GM23338 (cell line): Measurements from ENCODE around the gene PNMA8B. TPM values are rescaled to one million over a fixed set of nuclear protein-coding genes. Genes with fewer than 3 reads are reported as not detected.

ENCODE experiments used
- ATAC-seq: fragments of 200-7000 bp; cut with Tn5 transposase; 3 replicates; pipeline ENCODE4 v1.9.1; 2020
- DNase-seq: peaks from one replicate; pipeline ENCODE4 v3.0.0-alpha.2; 2015; ENCODE audit warnings: low spot score
- H2AFZ ChIP-seq: fragments of 200-600 bp; sonication (generic); 2 replicates; pipeline ENCODE4 v1.8.0; 2016; ENCODE audit warnings: antibody characterized with exemption, mild to moderate bottlenecking, moderate library complexity
- H3F3A ChIP-seq: fragments of 200-600 bp; sonication (generic); replicated peaks from 2 replicates; pipeline ENCODE4 v1.8.0; 2017; ENCODE audit warnings: antibody characterized with exemption, mixed run types, low read depth
- H3K27ac ChIP-seq: fragments of 200-600 bp; sonication (generic); 2 replicates; pipeline ENCODE4 v1.6.1; 2016; ENCODE audit warnings: low read depth
- H3K27me3 ChIP-seq: fragments of 200-600 bp; sonication (generic); 2 replicates; pipeline ENCODE4 v1.8.0; 2016; ENCODE audit warnings: mild to moderate bottlenecking, mixed run types, moderate library complexity; ENCODE audit not compliant: insufficient read depth
- H3K36me3 ChIP-seq: fragments of 200-600 bp; sonication (generic); 2 replicates; pipeline ENCODE4 v1.8.0; 2016; ENCODE audit warnings: mild to moderate bottlenecking; ENCODE audit not compliant: insufficient read depth
- H3K4me1 ChIP-seq: fragments of 200-600 bp; sonication (generic); 2 replicates; pipeline ENCODE4 v1.8.0; 2016; ENCODE audit warnings: mild to moderate bottlenecking, moderate library complexity; ENCODE audit not compliant: insufficient read depth
- H3K4me2 ChIP-seq: fragments of 200-600 bp; sonication (generic); 2 replicates; pipeline ENCODE4 v1.7.1; 2017; ENCODE audit warnings: mixed run types
- H3K4me3 ChIP-seq: fragments of 200-600 bp; sonication (generic); 2 replicates; pipeline ENCODE4 v1.6.1; 2016; ENCODE audit warnings: mixed run types
- H3K79me2 ChIP-seq: fragments of 200-600 bp; sonication (generic); replicated peaks from 2 replicates; pipeline ENCODE4 v1.8.0; 2017; ENCODE audit warnings: mild to moderate bottlenecking; ENCODE audit not compliant: insufficient read depth
- H3K9me2 ChIP-seq: fragments of 200-600 bp; sonication (generic); 2 replicates; pipeline ENCODE4 v1.8.0; 2017; ENCODE audit not compliant: insufficient read depth
- H4K20me1 ChIP-seq: fragments of 200-600 bp; sonication (generic); replicated peaks from 2 replicates; pipeline ENCODE4 v1.8.0; 2017; ENCODE audit warnings: mild to moderate bottlenecking; ENCODE audit not compliant: insufficient read depth
- H3K27ac Mint-ChIP-seq: 2 replicates; pipeline ENCODE4 v1.8.0; 2020; ENCODE audit warnings: inconsistent platforms, mild to moderate bottlenecking, moderate library complexity, mixed read lengths
- H3K27me3 Mint-ChIP-seq: 3 replicates; pipeline ENCODE4 v1.8.0; 2022; ENCODE audit warnings: low read depth, mild to moderate bottlenecking, moderate library complexity, mixed read lengths, inconsistent platforms; ENCODE audit not compliant: insufficient read depth, poor library complexity
- H3K36me3 Mint-ChIP-seq: 3 replicates; pipeline ENCODE4 v1.8.0; 2021; ENCODE audit warnings: low read depth, mild to moderate bottlenecking, inconsistent platforms, moderate library complexity, mixed read lengths
- H3K4me1 Mint-ChIP-seq: 3 replicates; pipeline ENCODE4 v1.8.0; 2020; ENCODE audit warnings: mild to moderate bottlenecking, inconsistent platforms, mixed read lengths
- H3K4me3 Mint-ChIP-seq: 3 replicates; pipeline ENCODE4 v1.8.0; 2021; ENCODE audit warnings: moderate library complexity, mild to moderate bottlenecking, inconsistent platforms, mixed read lengths
- H3K9me3 Mint-ChIP-seq: 3 replicates; pipeline ENCODE4 v1.8.0; 2020; ENCODE audit warnings: moderate library complexity, mild to moderate bottlenecking, inconsistent platforms, mixed read lengths
- POLR2AphosphoS5 ChIP-seq: IDR thresholded peaks from 2 replicates; pipeline ENCODE4 v1.6.1; 2016; ENCODE audit warnings: antibody characterized with exemption, low read depth
- REST ChIP-seq: IDR thresholded peaks from one replicate; pipeline ENCODE4 v1.6.1; 2018; ENCODE audit warnings: antibody characterized with exemption; ENCODE audit not compliant: unreplicated experiment
- polyA plus RNA-seq: library from polyadenylated mRNA; unstranded; fragments of >200 nt; fragmentation: Nextera tagmentation; extraction: Ambion mirVana; gene quantifications from 2 replicates; pipeline ENCODE4 v1.2.1, GENCODE V29; 2016
- total RNA-seq: library from RNA; depleted of rRNA; stranded (reverse); fragments of >200 nt; shearing (Covaris generic); gene quantifications from 2 replicates; pipeline ENCODE4 v1.2.3, GENCODE V29; 2014
- TF ChIP-seq, protein P1 (sequence below): fragments of 250-450 bp; sonication (Bioruptor Pico); IDR thresholded peaks from 2 replicates; pipeline ENCODE4 v1.5.0; 2020; ENCODE audit warnings: mild to moderate bottlenecking, moderate library complexity

PNMA8B gene
- total and polyA plus RNA-seq, 2 experiments from 2014 or later = 0.44 to 1.7 TPM

DNA sequence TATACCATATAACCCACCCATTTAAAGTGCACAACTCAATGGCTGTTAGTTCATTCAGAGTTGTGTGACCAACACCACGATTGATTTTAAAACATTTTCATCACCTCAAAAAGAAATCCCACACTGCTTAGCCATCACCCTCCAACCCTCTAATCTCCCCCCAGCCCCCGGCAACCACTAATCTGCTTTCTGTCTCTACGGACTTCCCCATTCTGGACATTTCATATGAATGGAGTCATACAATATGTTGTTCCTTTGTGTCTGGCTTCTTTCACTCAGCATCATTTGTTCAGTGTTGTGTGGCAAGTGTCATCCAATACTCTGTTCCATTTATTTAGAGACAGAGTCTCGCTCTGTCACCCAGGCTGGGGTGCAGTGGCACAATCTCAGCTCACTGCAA lies 4.0 kb upstream of the PNMA8B start:
- Histone ChIP-seq H3K4me2 (no peak overlapping the region), H3K79me2 (no peaks in the 10 kb centered on the region), H4K20me1 (no peaks in the 10 kb centered on the region), H3K4me3 (no peak overlapping the region), H3K9me2 (no peaks in the 10 kb centered on the region), H3K27ac (no peak overlapping the region), H3K27me3 (peaks cover 10% of the 10 kb centered on the region), H3K36me3 (no peaks in the 10 kb centered on the region), H2AFZ (no peak overlapping the region), H3F3A (no peaks in the 10 kb centered on the region), H3K4me1 (peaks cover 12% of the 10 kb centered on the region)
- no peak overlapping the region for H3K4me3 Mint-ChIP-seq
- ATAC-seq (no peak), DNase-seq (no peak)
- H3K27me3 Mint-ChIP-seq = peaks cover 16% of the 10 kb centered on the region
- no peak overlapping the region for H3K27ac Mint-ChIP-seq
- no peaks in the 10 kb centered on the region for H3K9me3 Mint-ChIP-seq
- peaks cover under 1% of the 10 kb centered on the region; the same call in 2 of the 3 replicates for H3K4me1 Mint-ChIP-seq
- H3K36me3 Mint-ChIP-seq = no peaks in the 10 kb centered on the region
- TF ChIP-seq REST (no peak), POLR2AphosphoS5 (no peak)
- TF ChIP-seq, protein P1, sequence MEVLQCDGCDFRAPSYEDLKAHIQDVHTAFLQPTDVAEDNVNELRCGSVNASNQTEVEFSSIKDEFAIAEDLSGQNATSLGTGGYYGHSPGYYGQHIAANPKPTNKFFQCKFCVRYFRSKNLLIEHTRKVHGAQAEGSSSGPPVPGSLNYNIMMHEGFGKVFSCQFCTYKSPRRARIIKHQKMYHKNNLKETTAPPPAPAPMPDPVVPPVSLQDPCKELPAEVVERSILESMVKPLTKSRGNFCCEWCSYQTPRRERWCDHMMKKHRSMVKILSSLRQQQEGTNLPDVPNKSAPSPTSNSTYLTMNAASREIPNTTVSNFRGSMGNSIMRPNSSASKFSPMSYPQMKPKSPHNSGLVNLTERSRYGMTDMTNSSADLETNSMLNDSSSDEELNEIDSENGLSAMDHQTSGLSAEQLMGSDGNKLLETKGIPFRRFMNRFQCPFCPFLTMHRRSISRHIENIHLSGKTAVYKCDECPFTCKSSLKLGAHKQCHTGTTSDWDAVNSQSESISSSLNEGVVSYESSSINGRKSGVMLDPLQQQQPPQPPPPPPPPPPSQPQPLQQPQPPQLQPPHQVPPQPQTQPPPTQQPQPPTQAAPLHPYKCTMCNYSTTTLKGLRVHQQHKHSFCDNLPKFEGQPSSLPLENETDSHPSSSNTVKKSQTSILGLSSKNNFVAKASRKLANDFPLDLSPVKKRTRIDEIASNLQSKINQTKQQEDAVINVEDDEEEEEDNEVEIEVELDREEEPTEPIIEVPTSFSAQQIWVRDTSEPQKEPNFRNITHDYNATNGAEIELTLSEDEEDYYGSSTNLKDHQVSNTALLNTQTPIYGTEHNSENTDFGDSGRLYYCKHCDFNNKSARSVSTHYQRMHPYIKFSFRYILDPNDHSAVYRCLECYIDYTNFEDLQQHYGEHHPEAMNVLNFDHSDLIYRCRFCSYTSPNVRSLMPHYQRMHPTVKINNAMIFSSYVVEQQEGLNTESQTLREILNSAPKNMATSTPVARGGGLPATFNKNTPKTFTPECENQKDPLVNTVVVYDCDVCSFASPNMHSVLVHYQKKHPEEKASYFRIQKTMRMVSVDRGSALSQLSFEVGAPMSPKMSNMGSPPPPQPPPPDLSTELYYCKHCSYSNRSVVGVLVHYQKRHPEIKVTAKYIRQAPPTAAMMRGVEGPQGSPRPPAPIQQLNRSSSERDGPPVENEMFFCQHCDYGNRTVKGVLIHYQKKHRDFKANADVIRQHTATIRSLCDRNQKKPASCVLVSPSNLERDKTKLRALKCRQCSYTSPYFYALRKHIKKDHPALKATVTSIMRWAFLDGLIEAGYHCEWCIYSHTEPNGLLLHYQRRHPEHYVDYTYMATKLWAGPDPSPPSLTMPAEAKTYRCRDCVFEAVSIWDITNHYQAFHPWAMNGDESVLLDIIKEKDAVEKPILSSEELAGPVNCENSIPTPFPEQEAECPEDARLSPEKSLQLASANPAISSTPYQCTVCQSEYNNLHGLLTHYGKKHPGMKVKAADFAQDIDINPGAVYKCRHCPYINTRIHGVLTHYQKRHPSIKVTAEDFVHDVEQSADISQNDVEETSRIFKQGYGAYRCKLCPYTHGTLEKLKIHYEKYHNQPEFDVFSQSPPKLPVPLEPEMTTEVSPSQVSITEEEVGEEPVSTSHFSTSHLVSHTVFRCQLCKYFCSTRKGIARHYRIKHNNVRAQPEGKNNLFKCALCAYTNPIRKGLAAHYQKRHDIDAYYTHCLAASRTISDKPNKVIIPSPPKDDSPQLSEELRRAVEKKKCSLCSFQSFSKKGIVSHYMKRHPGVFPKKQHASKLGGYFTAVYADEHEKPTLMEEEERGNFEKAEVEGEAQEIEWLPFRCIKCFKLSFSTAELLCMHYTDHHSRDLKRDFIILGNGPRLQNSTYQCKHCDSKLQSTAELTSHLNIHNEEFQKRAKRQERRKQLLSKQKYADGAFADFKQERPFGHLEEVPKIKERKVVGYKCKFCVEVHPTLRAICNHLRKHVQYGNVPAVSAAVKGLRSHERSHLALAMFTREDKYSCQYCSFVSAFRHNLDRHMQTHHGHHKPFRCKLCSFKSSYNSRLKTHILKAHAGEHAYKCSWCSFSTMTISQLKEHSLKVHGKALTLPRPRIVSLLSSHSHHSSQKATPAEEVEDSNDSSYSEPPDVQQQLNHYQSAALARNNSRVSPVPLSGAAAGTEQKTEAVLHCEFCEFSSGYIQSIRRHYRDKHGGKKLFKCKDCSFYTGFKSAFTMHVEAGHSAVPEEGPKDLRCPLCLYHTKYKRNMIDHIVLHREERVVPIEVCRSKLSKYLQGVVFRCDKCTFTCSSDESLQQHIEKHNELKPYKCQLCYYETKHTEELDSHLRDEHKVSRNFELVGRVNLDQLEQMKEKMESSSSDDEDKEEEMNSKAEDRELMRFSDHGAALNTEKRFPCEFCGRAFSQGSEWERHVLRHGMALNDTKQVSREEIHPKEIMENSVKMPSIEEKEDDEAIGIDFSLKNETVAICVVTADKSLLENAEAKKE (CRISPR knock-in tag) = no peak
